Karpas-422 (cell line): Measurements from ENCODE around the gene POU2F3. TPM values are rescaled to one million over a fixed set of nuclear protein-coding genes. Genes with fewer than 3 reads are reported as not detected.

ENCODE experiments used
- DNase-seq: peaks from one replicate; pipeline ENCODE4 v3.0.0-alpha.2; 2015
- H2AFZ ChIP-seq: fragments of 200-600 bp; sonication (generic); 2 replicates; pipeline ENCODE4 v1.6.1; 2014; ENCODE audit warnings: antibody characterized with exemption, low read length, mixed read lengths
- H3K27ac ChIP-seq: fragments of 200-600 bp; sonication (generic); 2 replicates; pipeline ENCODE4 v1.5.1; 2014; ENCODE audit warnings: mild to moderate bottlenecking, low read length, moderate library complexity
- H3K27me3 ChIP-seq: fragments of 200-600 bp; sonication (generic); 2 replicates; pipeline ENCODE4 v1.6.1; 2014; ENCODE audit warnings: low read length, mixed read lengths
- H3K36me3 ChIP-seq: fragments of 200-600 bp; sonication (generic); 2 replicates; pipeline ENCODE4 v1.6.1; 2014; ENCODE audit warnings: low read length, mixed read lengths; ENCODE audit not compliant: insufficient read depth
- H3K4me1 ChIP-seq: fragments of 200-600 bp; sonication (generic); 2 replicates; pipeline ENCODE4 v1.6.1; 2014; ENCODE audit warnings: mild to moderate bottlenecking, low read length, mixed read lengths
- H3K4me2 ChIP-seq: fragments of 200-600 bp; sonication (generic); 2 replicates; pipeline ENCODE4 v1.6.1; 2014; ENCODE audit warnings: low read length, low read depth, mild to moderate bottlenecking; ENCODE audit not compliant: poor library complexity, severe bottlenecking
- H3K4me3 ChIP-seq: fragments of 200-600 bp; sonication (generic); 2 replicates; pipeline ENCODE4 v1.5.1; 2014; ENCODE audit warnings: mild to moderate bottlenecking, antibody characterized with exemption, low read length, mixed read lengths
- H3K79me2 ChIP-seq: fragments of 200-600 bp; sonication (generic); 2 replicates; pipeline ENCODE4 v1.6.1; 2014; ENCODE audit warnings: mild to moderate bottlenecking, low read length, mixed read lengths
- H3K9ac ChIP-seq: fragments of 200-600 bp; sonication (generic); 2 replicates; pipeline ENCODE4 v1.6.0; 2014; ENCODE audit warnings: low read length
- H3K9me2 ChIP-seq: fragments of 200-600 bp; sonication (generic), shearing (Covaris generic); replicated peaks from 2 replicates; pipeline ENCODE4 v1.6.0; 2014; ENCODE audit warnings: mild to moderate bottlenecking, low read length, moderate library complexity; ENCODE audit not compliant: insufficient read depth
- H3K9me3 ChIP-seq: fragments of 300-700, 200-600 bp; sonication (generic); 2 replicates; pipeline ENCODE4 v1.6.1; 2014; ENCODE audit warnings: low read length, mixed read lengths
- H4K20me1 ChIP-seq: fragments of 200-600 bp; sonication (generic); 2 replicates; pipeline ENCODE4 v1.6.1; 2014; ENCODE audit warnings: mild to moderate bottlenecking, antibody characterized with exemption, low read length, low read depth; ENCODE audit not compliant: insufficient read depth
- total RNA-seq: library from RNA; depleted of rRNA; stranded (reverse); fragments of >200 nt; shearing (Covaris generic); gene quantifications from 2 replicates; pipeline ENCODE4 v1.2.3, GENCODE V29; 2014; ENCODE audit warnings: low replicate concordance

The POU2F3 gene
- total RNA-seq, 1 experiment from 2014 or later, result not detected

GRCh38 chr11:120207512-120207911 lies 32.4 kb upstream of the POU2F3 start:
- Histone ChIP-seq H2AFZ (no peak overlapping the region), H3K27me3 (no peaks in the 10 kb centered on the region), H3K36me3 (no peaks in the 10 kb centered on the region), H3K79me2 (no peaks in the 10 kb centered on the region), H4K20me1 (no peaks in the 10 kb centered on the region), H3K9ac (no peak overlapping the region), H3K9me3 (no peaks in the 10 kb centered on the region), H3K4me3 (no peak overlapping the region), H3K4me2 (no peak overlapping the region), H3K9me2 (no peaks in the 10 kb centered on the region), H3K4me1 (peaks cover 8% of the 10 kb centered on the region), H3K27ac (no peak overlapping the region)
- no peak for DNase-seq

- Histone ChIP-seq H3K4me1 (peaks cover 8% of the 10 kb centered on the region), H3K27me3 (no peaks in the 10 kb centered on the region), H3K9me2 (no peaks in the 10 kb centered on the region), H3K27ac (no peak overlapping the region), H3K79me2 (no peaks in the 10 kb centered on the region), H3K4me3 (no peak overlapping the region), H3K9me3 (no peaks in the 10 kb centered on the region), H3K36me3 (no peaks in the 10 kb centered on the region), H4K20me1 (no peaks in the 10 kb centered on the region), H3K9ac (no peak overlapping the region), H2AFZ (no peak overlapping the region), H3K4me2 (no peak overlapping the region)
- no peak for DNase-seq
Observed at GRCh38 chr11:120208001-120208441, 31.9 kb upstream of the POU2F3 start.

DNA sequence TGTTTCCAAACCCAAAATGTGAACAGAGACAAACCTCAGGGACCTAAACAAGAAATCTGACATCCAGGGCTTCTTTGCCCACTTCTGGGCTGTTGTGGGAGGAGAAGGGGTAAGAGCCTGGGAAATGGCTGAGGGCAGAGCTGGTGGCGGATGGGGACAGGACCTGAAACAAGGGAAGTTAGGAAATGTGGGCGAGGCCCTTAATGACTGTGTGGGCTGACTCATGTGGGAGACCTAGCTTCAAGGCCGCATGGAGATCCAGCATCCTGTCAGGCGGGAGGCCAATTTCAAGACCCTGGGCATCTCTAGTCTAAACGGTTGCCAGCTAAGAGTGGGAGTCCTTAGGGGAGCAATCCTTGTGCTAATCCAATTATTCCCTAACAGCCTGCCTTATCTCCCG lies 31.2 kb upstream of the POU2F3 start:
- Histone ChIP-seq H3K79me2 (no peaks in the 10 kb centered on the region), H3K4me1 (peaks cover 8% of the 10 kb centered on the region), H4K20me1 (no peaks in the 10 kb centered on the region), H3K36me3 (no peaks in the 10 kb centered on the region), H2AFZ (no peak overlapping the region), H3K4me2 (no peak overlapping the region), H3K9me2 (no peaks in the 10 kb centered on the region), H3K9me3 (no peaks in the 10 kb centered on the region), H3K27ac (no peak overlapping the region), H3K9ac (no peak overlapping the region), H3K27me3 (no peaks in the 10 kb centered on the region), H3K4me3 (no peak overlapping the region)
- no peak for DNase-seq

DNA sequence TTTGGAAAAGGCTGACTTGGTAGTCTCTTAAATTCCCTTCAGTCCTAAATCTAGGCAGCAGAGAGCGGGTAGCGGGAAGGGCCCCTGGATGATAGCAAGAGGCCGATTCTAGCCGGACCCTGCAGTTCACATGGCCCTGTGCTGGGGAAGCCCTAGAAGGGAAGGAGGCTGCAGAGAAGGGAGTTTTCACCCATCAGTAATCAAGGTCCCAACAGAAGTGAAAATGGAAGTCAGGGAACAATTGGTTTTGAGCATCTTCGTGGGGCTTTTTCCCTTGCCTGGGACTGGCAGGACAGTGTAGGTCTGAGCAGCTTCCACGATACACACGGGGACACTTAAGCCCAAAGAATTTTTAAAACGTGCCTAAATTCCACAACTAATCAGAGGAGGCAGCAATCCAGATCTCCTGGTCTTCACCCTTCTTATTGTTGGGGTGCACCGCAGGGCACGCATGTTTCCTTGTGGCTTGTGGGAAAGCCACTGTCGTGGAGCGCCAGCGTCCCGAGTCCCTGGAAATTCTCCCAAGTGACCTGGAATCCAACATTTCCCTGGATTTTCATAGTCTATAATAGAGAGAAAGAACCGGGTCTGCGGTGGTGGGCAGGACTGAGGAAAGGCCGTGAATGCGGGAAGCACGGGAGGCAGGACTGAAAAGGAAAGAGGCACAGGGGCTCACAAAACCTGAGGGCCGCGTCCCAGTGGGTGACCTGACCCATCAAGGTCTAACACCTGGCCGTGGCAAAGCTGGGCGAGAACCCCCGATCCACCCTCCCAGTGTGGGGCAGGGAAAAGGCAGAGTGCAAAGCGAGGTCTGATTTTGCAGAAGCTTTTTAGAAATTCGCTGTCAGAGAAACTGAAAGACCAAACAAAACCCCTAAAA lies 30.0 kb upstream of the POU2F3 start:
- Histone ChIP-seq H3K4me3 (peak overlapping the region; percentile 65; the same call in 1 of the 2 replicates), H3K79me2 (no peaks in the 10 kb centered on the region), H3K9ac (0 out of 2 replicates have a peak overlapping the region, but pooled peaks have one; percentile 45), H2AFZ (no peak overlapping the region), H3K9me2 (no peaks in the 10 kb centered on the region), H4K20me1 (no peaks in the 10 kb centered on the region), H3K27me3 (no peaks in the 10 kb centered on the region), H3K4me2 (peak overlapping the region; percentile 55), H3K9me3 (no peaks in the 10 kb centered on the region), H3K27ac (no peak overlapping the region), H3K4me1 (peaks cover 8% of the 10 kb centered on the region), H3K36me3 (no peaks in the 10 kb centered on the region)
- DNase-seq, result no peak

GRCh38 chr11:120210626-120211521 lies 29.1 kb upstream of the POU2F3 start, which contains the start of gene OAF:
TSS of gene OAF (plus strand) at chr11:120211032. CDS start at chr11:120211280, 248 bp downstream.
- peak within 1 kb of the TSS; percentile 55 for H3K4me2 ChIP-seq
- no peaks in the 10 kb centered on the region for H3K79me2 ChIP-seq
- H2AFZ ChIP-seq, result no peak within 1 kb of the TSS
- H3K9ac ChIP-seq, result peak within 1 kb of the TSS; percentile 45
- H3K27ac ChIP-seq, result no peak within 1 kb of the TSS
- H3K4me1 ChIP-seq, result peaks cover 8% of the 10 kb centered on the region
- H3K9me3 ChIP-seq, result no peaks in the 10 kb centered on the region
- no peaks in the 10 kb centered on the region for H3K36me3 ChIP-seq
- DNase-seq, result peak; percentile 79
- H4K20me1 ChIP-seq, result no peaks in the 10 kb centered on the region
- H3K9me2 ChIP-seq, result no peaks in the 10 kb centered on the region
- H3K27me3 ChIP-seq, result no peaks in the 10 kb centered on the region
- peak within 1 kb of the TSS; percentile 65; the same call in 1 of the 2 replicates for H3K4me3 ChIP-seq

- no peak overlapping the region for H3K27ac ChIP-seq
- H4K20me1 ChIP-seq, result no peaks in the 10 kb centered on the region
- H3K36me3 ChIP-seq, result no peaks in the 10 kb centered on the region
- H3K4me3 ChIP-seq, result peak overlapping the region; percentile 65; the same call in 1 of the 2 replicates
- H3K4me1 ChIP-seq, result peaks cover 8% of the 10 kb centered on the region
- no peaks in the 10 kb centered on the region for H3K9me3 ChIP-seq
- no peaks in the 10 kb centered on the region for H3K9me2 ChIP-seq
- H3K79me2 ChIP-seq, result no peaks in the 10 kb centered on the region
- no peak for DNase-seq
- no peaks in the 10 kb centered on the region for H3K27me3 ChIP-seq
- H3K4me2 ChIP-seq, result peak overlapping the region; percentile 55
- H2AFZ ChIP-seq, result no peak overlapping the region
- H3K9ac ChIP-seq, result peak overlapping the region; percentile 45
Observed at GRCh38 chr11:120211522-120212258, 28.2 kb upstream of the POU2F3 start.

- no peaks in the 10 kb centered on the region for H3K36me3 ChIP-seq
- no peaks in the 10 kb centered on the region for H3K9me3 ChIP-seq
- no peaks in the 10 kb centered on the region for H3K79me2 ChIP-seq
- H3K27ac ChIP-seq, result no peak overlapping the region
- H3K4me2 ChIP-seq, result no peak overlapping the region
- no peaks in the 10 kb centered on the region for H3K9me2 ChIP-seq
- H3K4me3 ChIP-seq, result no peak overlapping the region
- H3K4me1 ChIP-seq, result peaks cover 8% of the 10 kb centered on the region
- H3K9ac ChIP-seq, result no peak overlapping the region
- no peaks in the 10 kb centered on the region for H4K20me1 ChIP-seq
- DNase-seq, result no peak
- no peak overlapping the region for H2AFZ ChIP-seq
- no peaks in the 10 kb centered on the region for H3K27me3 ChIP-seq
Observed at GRCh38 chr11:120212259-120212878, 27.6 kb upstream of the POU2F3 start.
